GM23338 (cell line): ENCODE measurements around the gene BRPF3.

ENCODE experiments used
- CREB1 ChIP-seq: fragments of 250-450 bp; sonication (Bioruptor Pico); IDR thresholded peaks from 2 replicates; pipeline ENCODE4 v1.5.0; 2020; ENCODE audit warnings: low read depth, mild to moderate bottlenecking, moderate library complexity
- EZH2 ChIP-seq: fragments of 200-600 bp; sonication (generic); IDR thresholded peaks from one replicate; pipeline ENCODE4 v1.8.0; 2017; ENCODE audit warnings: antibody characterized with exemption, mild to moderate bottlenecking, low read depth; ENCODE audit not compliant: unreplicated experiment
- EZH2phosphoT487 ChIP-seq: fragments of 200-600 bp; sonication (generic); IDR thresholded peaks from one replicate; pipeline ENCODE4 v1.8.1; 2018; ENCODE audit warnings: antibody characterized with exemption; ENCODE audit not compliant: unreplicated experiment
- JUNB ChIP-seq: IDR thresholded peaks from one replicate; pipeline ENCODE4 v1.6.1; 2016; ENCODE audit warnings: antibody characterized with exemption; ENCODE audit not compliant: unreplicated experiment
- NANOG ChIP-seq: IDR thresholded peaks from 2 replicates; pipeline ENCODE4 v1.6.1; 2016; ENCODE audit warnings: antibody characterized with exemption, borderline replicate concordance
- POLR2AphosphoS5 ChIP-seq: IDR thresholded peaks from 2 replicates; pipeline ENCODE4 v1.6.1; 2016; ENCODE audit warnings: antibody characterized with exemption, low read depth
- ZNF114 ChIP-seq: fragments of 250-450 bp; sonication (Bioruptor Pico); IDR thresholded peaks from 2 replicates; pipeline ENCODE4 v1.5.0; 2020; ENCODE audit warnings: mild to moderate bottlenecking, moderate library complexity
- ZNF331 ChIP-seq: fragments of 250-450 bp; sonication (Bioruptor Pico); IDR thresholded peaks from 2 replicates; pipeline ENCODE4 v1.5.0; 2020; ENCODE audit warnings: low read depth, mild to moderate bottlenecking, moderate library complexity
- TF ChIP-seq, protein P1 (sequence below), 2 experiments: fragments of 200-600 bp in 1 of 2; sonication (generic) in 1 of 2; conservative IDR thresholded peaks; 2 replicates each; pipeline versions ENCODE4 v1.5.1 to v1.6.1; 2016 to 2017; ENCODE audit warnings: antibody characterized with exemption in 2 of 2, low read depth in 2 of 2, mild to moderate bottlenecking in 2 of 2, moderate library complexity in 1 of 2
- TF ChIP-seq, protein P2 (sequence below): IDR thresholded peaks from one replicate; pipeline ENCODE4 v1.6.1; 2018; ENCODE audit warnings: antibody characterized with exemption; ENCODE audit not compliant: unreplicated experiment
- TF ChIP-seq, protein P3 (sequence below): IDR thresholded peaks from 2 replicates; pipeline ENCODE4 v1.6.1; 2016; ENCODE audit warnings: antibody characterized with exemption

DNA sequence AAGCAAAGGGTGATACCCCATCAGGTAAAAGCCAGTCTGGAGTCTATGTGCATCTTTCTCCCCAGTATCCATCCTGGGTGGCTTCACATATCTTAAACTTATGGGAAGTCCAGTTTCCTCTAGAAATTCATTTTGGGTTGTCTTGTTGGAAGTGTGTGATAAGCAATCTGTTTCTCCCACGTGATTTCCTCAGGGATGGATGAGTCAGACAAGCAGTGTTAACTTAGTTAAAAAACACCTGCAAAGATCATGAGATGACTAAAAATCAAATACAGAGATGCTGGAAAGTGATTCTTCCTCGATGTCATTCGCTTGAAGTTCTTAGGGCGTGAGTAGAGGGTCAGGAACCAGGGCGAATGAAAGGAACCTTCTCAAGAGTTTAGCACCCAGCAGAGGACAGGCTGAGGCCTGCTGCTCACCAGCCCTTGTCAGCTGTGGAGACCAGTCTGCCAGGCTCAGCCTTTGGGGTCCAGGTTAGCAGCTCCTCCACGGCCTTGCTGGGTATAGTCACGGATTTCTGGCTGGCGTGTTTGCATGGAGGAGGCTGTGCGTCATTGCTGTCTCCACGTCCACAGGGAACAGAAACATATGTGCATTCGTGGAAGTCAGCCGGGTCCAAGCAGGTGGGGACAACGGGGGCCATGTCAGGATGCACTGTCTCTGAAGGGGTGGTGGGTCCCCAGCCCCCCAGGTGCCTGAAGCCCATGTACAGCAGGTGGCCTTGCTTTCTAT, 70.5 kb downstream of the BRPF3 start:
- TF ChIP-seq POLR2AphosphoS5 (no peak), EZH2phosphoT487 (no peak), JUNB (no peak), ZNF114 (CRISPR knock-in tag) (no peak), EZH2 (no peak), CREB1 (CRISPR knock-in tag) (no peak), NANOG (no peak), ZNF331 (CRISPR knock-in tag) (no peak)
- TF ChIP-seq, protein P1, sequence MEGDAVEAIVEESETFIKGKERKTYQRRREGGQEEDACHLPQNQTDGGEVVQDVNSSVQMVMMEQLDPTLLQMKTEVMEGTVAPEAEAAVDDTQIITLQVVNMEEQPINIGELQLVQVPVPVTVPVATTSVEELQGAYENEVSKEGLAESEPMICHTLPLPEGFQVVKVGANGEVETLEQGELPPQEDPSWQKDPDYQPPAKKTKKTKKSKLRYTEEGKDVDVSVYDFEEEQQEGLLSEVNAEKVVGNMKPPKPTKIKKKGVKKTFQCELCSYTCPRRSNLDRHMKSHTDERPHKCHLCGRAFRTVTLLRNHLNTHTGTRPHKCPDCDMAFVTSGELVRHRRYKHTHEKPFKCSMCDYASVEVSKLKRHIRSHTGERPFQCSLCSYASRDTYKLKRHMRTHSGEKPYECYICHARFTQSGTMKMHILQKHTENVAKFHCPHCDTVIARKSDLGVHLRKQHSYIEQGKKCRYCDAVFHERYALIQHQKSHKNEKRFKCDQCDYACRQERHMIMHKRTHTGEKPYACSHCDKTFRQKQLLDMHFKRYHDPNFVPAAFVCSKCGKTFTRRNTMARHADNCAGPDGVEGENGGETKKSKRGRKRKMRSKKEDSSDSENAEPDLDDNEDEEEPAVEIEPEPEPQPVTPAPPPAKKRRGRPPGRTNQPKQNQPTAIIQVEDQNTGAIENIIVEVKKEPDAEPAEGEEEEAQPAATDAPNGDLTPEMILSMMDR (conservative IDR thresholded peaks at IDR 0.05; ENCODE audit: low read depth in 2 of 2), result no peak
- TF ChIP-seq, protein P2, sequence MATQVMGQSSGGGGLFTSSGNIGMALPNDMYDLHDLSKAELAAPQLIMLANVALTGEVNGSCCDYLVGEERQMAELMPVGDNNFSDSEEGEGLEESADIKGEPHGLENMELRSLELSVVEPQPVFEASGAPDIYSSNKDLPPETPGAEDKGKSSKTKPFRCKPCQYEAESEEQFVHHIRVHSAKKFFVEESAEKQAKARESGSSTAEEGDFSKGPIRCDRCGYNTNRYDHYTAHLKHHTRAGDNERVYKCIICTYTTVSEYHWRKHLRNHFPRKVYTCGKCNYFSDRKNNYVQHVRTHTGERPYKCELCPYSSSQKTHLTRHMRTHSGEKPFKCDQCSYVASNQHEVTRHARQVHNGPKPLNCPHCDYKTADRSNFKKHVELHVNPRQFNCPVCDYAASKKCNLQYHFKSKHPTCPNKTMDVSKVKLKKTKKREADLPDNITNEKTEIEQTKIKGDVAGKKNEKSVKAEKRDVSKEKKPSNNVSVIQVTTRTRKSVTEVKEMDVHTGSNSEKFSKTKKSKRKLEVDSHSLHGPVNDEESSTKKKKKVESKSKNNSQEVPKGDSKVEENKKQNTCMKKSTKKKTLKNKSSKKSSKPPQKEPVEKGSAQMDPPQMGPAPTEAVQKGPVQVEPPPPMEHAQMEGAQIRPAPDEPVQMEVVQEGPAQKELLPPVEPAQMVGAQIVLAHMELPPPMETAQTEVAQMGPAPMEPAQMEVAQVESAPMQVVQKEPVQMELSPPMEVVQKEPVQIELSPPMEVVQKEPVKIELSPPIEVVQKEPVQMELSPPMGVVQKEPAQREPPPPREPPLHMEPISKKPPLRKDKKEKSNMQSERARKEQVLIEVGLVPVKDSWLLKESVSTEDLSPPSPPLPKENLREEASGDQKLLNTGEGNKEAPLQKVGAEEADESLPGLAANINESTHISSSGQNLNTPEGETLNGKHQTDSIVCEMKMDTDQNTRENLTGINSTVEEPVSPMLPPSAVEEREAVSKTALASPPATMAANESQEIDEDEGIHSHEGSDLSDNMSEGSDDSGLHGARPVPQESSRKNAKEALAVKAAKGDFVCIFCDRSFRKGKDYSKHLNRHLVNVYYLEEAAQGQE, result no peak
- TF ChIP-seq, protein P3, sequence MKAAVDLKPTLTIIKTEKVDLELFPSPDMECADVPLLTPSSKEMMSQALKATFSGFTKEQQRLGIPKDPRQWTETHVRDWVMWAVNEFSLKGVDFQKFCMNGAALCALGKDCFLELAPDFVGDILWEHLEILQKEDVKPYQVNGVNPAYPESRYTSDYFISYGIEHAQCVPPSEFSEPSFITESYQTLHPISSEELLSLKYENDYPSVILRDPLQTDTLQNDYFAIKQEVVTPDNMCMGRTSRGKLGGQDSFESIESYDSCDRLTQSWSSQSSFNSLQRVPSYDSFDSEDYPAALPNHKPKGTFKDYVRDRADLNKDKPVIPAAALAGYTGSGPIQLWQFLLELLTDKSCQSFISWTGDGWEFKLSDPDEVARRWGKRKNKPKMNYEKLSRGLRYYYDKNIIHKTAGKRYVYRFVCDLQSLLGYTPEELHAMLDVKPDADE, result no peak
